SK-N-SH (cell line): ENCODE results near the gene CASZ1. TPM values are rescaled to one million over a fixed set of nuclear protein-coding genes. Genes with fewer than 3 reads are reported as not detected.

Experiments
- CTCF ChIA-PET: fragments of 300-600, 350-600 bp; formaldehyde crosslinking; extraction: SDS; loops from one replicate; lab custom pipeline; 2021; lab: Yijun Ruan, JAX
- POLR2A ChIA-PET: fragments of 350-600 bp; sonication (Branson Sonifier 250); formaldehyde crosslinking; extraction: SDS; loops from one replicate; lab custom pipeline; 2020; ENCODE audit warnings: antibody characterized with exemption, inconsistent platforms; lab: Yijun Ruan, JAX
- DNase-seq: peaks from one replicate; pipeline ENCODE4 v3.0.0; 2012
- H2AFZ ChIP-seq: fragments of 200-600 bp; sonication (generic); 2 replicates; pipeline ENCODE4 v1.8.1; 2016; ENCODE audit warnings: antibody characterized with exemption, mild to moderate bottlenecking, low read depth
- H3F3A ChIP-seq: fragments of 200-600 bp; sonication (generic); replicated peaks from 2 replicates; pipeline ENCODE3; 2016; ENCODE audit warnings: antibody characterized with exemption, mild to moderate bottlenecking; ENCODE audit not compliant: insufficient read depth
- H3K27ac ChIP-seq, 2 experiments: fragments of 200-500 bp in 1 of 2; fragments of 200-600 bp in 1 of 2; sonication (Bioruptor generic) in 1 of 2; sonication (generic), shearing (Covaris generic) in 1 of 2; 2 replicates each; pipeline versions ENCODE4 v1.5.1 to v1.6.1; 2014 to 2016; ENCODE audit warnings: low read depth in 2 of 2, inconsistent platforms in 1 of 2, low read length in 1 of 2, mild to moderate bottlenecking in 1 of 2, mixed read lengths in 1 of 2
- H3K27me3 ChIP-seq: fragments of 200-600 bp; sonication (generic), shearing (Covaris generic); 2 replicates; pipeline ENCODE4 v1.6.1; 2016; ENCODE audit warnings: mixed run types; ENCODE audit not compliant: insufficient read depth
- H3K36me3 ChIP-seq, 2 experiments: fragments of 200-500 bp in 1 of 2; fragments of 200-600 bp in 1 of 2; sonication (Bioruptor generic) in 1 of 2; sonication (generic) in 1 of 2; replicated peaks in 1 of 2; 2 replicates each; pipeline versions ENCODE3 to v1.5.1; 2014 to 2016; ENCODE audit warnings: low read length in 1 of 2, mild to moderate bottlenecking in 1 of 2; ENCODE audit not compliant: insufficient read depth in 2 of 2, control insufficient read depth in 1 of 2
- H3K4me1 ChIP-seq, 2 experiments: fragments of 200-500 bp in 1 of 2; fragments of 200-600 bp in 1 of 2; sonication (Bioruptor generic) in 1 of 2; sonication (generic), shearing (Covaris generic) in 1 of 2; 2 replicates each; pipeline versions ENCODE4 v1.5.1 to v1.6.1; 2014 to 2016; ENCODE audit warnings: low read depth in 1 of 2, low read length in 1 of 2, mixed run types in 1 of 2; ENCODE audit not compliant: insufficient read depth in 2 of 2, control insufficient read depth in 1 of 2
- H3K4me2 ChIP-seq: fragments of 200-600 bp; sonication (generic), shearing (Covaris generic); 2 replicates; pipeline ENCODE4 v1.6.1; 2017; ENCODE audit warnings: mixed run types
- H3K4me3 ChIP-seq, 2 experiments: fragments of 200-500 bp in 1 of 2; fragments of 200-600 bp in 1 of 2; sonication (Bioruptor generic) in 1 of 2; sonication (generic), shearing (Covaris generic) in 1 of 2; 2 replicates each; pipeline versions ENCODE4 v1.5.1 to v1.8.1; 2014 to 2016; ENCODE audit warnings: low read depth in 2 of 2, inconsistent platforms in 1 of 2, low read length in 1 of 2, mild to moderate bottlenecking in 1 of 2, mixed read lengths in 1 of 2, moderate library complexity in 1 of 2
- H3K79me2 ChIP-seq: fragments of 200-600 bp; sonication (generic); 2 replicates; pipeline ENCODE4 v1.8.1; 2017; ENCODE audit warnings: mild to moderate bottlenecking; ENCODE audit not compliant: insufficient read depth
- H3K9ac ChIP-seq: fragments of 200-600 bp; sonication (generic); 2 replicates; pipeline ENCODE4 v1.6.1; 2017; ENCODE audit warnings: mixed run types
- H3K9me2 ChIP-seq: fragments of 200-600 bp; sonication (generic); 2 replicates; pipeline ENCODE4 v1.6.1; 2017; ENCODE audit warnings: mixed run types
- H3K9me3 ChIP-seq: fragments of 200-600 bp; sonication (generic); 2 replicates; pipeline ENCODE4 v1.6.1; 2017; ENCODE audit warnings: mixed run types, mild to moderate bottlenecking, moderate library complexity
- H4K20me1 ChIP-seq: fragments of 200-600 bp; sonication (generic); 2 replicates; pipeline ENCODE4 v1.6.1; 2017; ENCODE audit warnings: mild to moderate bottlenecking, mixed run types; ENCODE audit not compliant: insufficient read depth
- CHD2 ChIP-seq: fragments of 150-350 bp; IDR thresholded peaks from 2 replicates; pipeline ENCODE4 v1.6.1; 2018; ENCODE audit warnings: low read length; ENCODE audit not compliant: partially characterized antibody
- EP300 ChIP-seq, 2 experiments: IDR thresholded peaks; 2 replicates each; pipeline versions ENCODE4 v1.4.0 to v1.6.1; 2012; ENCODE audit warnings: borderline replicate concordance in 1 of 2, low read depth in 1 of 2, low read length in 1 of 2
- FOSL2 ChIP-seq: IDR thresholded peaks from 2 replicates; pipeline ENCODE4 v1.4.0; 2012; ENCODE audit warnings: low read depth, mild to moderate bottlenecking, moderate library complexity, borderline replicate concordance
- IRF3 ChIP-seq: fragments of 150-350 bp; IDR thresholded peaks from 2 replicates; pipeline ENCODE4 v1.6.1; 2016; ENCODE audit warnings: mild to moderate bottlenecking, low read depth, low read length
- MXI1 ChIP-seq: IDR thresholded peaks from 2 replicates; pipeline ENCODE4 v1.6.1; 2012; ENCODE audit warnings: mild to moderate bottlenecking, low read depth, low read length, improper control_type of control experiment
- NRF1 ChIP-seq: IDR thresholded peaks from 2 replicates; pipeline ENCODE4 v1.6.1; 2012; ENCODE audit warnings: low read depth, mild to moderate bottlenecking, low read length
- POLR2AphosphoS5 ChIP-seq: IDR thresholded peaks from 2 replicates; pipeline ENCODE4 v1.6.1; 2012; ENCODE audit warnings: low read depth, low read length
- RCOR1 ChIP-seq: fragments of 150-350 bp; IDR thresholded peaks from 2 replicates; pipeline ENCODE4 v1.6.1; 2017; ENCODE audit warnings: antibody characterized with exemption, low read length
- RXRA ChIP-seq: IDR thresholded peaks from 2 replicates; pipeline ENCODE4 v1.4.0; 2012; ENCODE audit warnings: low read depth, mild to moderate bottlenecking, borderline replicate concordance
- SIN3A ChIP-seq: IDR thresholded peaks from 2 replicates; pipeline ENCODE4 v1.6.1; 2012; ENCODE audit warnings: low read depth, mild to moderate bottlenecking, low read length, moderate library complexity, borderline replicate concordance
- YY1 ChIP-seq: IDR thresholded peaks from 2 replicates; pipeline ENCODE4 v1.4.0; 2012; ENCODE audit warnings: low read depth, mild to moderate bottlenecking
- WGBS: methylation state at CpG from one replicate; pipeline ENCODE4 v1.1.6; 2017; ENCODE audit warnings: low lambda C conversion rate; 5-methylcytosine and 5-hydroxymethylcytosine counted together
- polyA plus RNA-seq, 3 experiments: library from polyadenylated mRNA; depleted of rRNA; stranded (reverse); fragments of >200 nt; gene quantifications; 2 replicates each; pipeline ENCODE4 v1.2.3, GENCODE V29; 2012
- TF ChIP-seq, protein P1 (sequence below): IDR thresholded peaks from 2 replicates; pipeline ENCODE4 v1.6.1; 2012; ENCODE audit warnings: mild to moderate bottlenecking, low read depth, low read length, moderate library complexity
- TF ChIP-seq, protein P2 (sequence below): IDR thresholded peaks from 2 replicates; pipeline ENCODE4 v1.4.0; 2012; ENCODE audit warnings: low read depth, borderline replicate concordance

The CASZ1 gene
- polyA plus RNA-seq, 1 of the 3 experiments (the other 2 are of a cell fraction): 0.51 TPM

GRCh38 chr1:10737651-10738050 lies 58.8 kb downstream of the CASZ1 start (continued):
- TF ChIP-seq, protein P1, sequence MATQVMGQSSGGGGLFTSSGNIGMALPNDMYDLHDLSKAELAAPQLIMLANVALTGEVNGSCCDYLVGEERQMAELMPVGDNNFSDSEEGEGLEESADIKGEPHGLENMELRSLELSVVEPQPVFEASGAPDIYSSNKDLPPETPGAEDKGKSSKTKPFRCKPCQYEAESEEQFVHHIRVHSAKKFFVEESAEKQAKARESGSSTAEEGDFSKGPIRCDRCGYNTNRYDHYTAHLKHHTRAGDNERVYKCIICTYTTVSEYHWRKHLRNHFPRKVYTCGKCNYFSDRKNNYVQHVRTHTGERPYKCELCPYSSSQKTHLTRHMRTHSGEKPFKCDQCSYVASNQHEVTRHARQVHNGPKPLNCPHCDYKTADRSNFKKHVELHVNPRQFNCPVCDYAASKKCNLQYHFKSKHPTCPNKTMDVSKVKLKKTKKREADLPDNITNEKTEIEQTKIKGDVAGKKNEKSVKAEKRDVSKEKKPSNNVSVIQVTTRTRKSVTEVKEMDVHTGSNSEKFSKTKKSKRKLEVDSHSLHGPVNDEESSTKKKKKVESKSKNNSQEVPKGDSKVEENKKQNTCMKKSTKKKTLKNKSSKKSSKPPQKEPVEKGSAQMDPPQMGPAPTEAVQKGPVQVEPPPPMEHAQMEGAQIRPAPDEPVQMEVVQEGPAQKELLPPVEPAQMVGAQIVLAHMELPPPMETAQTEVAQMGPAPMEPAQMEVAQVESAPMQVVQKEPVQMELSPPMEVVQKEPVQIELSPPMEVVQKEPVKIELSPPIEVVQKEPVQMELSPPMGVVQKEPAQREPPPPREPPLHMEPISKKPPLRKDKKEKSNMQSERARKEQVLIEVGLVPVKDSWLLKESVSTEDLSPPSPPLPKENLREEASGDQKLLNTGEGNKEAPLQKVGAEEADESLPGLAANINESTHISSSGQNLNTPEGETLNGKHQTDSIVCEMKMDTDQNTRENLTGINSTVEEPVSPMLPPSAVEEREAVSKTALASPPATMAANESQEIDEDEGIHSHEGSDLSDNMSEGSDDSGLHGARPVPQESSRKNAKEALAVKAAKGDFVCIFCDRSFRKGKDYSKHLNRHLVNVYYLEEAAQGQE: no peak
- TF ChIP-seq SIN3A: no peak
- no peak for TF ChIP-seq RXRA

DNA sequence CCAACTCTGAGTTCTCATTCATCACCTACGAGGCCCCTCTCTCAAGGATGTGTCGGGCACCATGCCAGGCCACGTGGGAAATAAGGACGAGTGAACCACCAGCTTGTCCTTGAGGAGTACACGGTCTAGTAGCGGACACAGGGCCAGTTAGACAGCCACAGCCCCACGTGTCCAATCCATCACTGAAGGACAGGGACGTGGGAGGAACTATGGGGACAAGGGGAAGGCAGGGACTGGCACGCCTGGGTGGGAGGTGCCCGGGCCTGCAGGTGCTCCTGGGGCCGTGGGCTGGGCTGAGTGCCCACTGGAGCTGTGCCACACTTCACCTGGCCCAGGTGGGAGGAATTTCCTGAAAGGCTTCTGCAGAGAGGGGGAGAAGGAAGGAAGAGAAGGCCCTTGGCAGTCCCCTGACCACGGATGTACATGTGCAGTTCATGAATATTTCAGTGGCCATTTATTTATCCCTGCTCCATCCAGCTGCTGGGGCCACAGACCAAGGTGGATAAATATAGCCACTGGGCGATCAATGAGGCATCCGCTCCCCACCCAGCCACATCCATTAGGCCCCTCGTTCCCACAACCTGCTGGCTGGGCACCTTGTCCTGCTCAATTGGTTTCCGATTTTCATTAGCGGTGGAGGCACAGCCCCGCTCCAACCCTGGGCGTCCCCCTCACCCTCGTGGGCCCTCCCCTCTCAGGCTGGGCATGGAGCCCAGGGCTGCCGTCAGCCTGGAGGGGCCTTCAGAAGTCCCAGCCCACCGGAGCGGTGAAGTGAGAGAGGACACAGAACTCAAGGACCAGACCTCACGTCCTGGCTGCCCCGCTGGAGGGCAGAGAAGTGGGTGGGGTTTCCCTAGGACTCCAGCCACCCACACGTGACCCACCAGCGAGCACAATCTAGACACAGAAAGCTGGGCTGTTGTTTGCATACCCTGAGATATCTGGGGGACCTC lies 59.5 kb downstream of the CASZ1 start:
- ChIA-PET POLR2A (no interaction called here), CTCF (interaction anchor here (0.9 to 1.7 kb wide), 4 partner anchors 12 to 229 kb away, joined by 3 to 4 read pairs (median 4); no protein-coding TSS in a partner anchor)
- WGBS: 75% methylated on average over 24 of the region's 27 CpGs

DNA sequence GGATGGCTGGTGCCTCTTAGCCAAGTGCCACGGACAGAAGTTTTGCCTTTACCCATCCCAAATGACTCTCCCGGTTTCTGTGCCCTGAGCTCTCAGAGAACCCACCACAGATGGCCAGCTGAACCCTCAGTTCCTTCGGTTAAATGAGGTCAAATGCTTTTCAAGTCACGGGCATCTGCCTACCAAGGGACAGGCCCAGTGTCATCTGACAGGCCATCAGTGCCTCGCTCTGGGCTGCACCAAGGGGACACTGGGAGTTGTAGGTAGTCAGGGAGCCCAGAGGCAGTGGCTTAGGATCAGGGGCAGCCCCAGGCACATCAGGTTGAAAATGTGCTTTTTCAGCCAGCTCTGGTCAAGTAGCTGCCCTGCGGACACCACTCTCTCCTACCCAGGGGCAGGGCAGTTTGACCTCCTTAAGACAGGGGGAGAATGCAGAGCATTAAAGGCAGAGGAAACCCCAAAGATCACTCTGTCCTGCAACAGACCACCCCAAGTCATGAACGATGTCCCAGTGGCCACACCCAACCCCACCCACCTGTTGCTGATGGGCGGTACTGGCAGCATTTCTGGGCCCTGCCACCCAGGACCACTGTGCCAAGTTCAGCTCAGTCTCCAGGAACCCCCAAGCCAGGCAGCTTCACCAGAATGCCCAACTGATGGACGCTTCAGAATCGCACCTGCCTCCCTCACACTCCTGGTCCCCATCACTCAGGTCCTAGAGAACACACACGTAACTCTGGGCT lies 60.7 kb downstream of the CASZ1 start:
- no peaks in the 10 kb centered on the region for H4K20me1 ChIP-seq
- peaks cover 0 to 12% of the 10 kb centered on the region in 2 experiments; a peak in 2 of 4 replicates for H3K4me1 ChIP-seq
- no peak overlapping the region for H3K4me3 ChIP-seq
- no peaks in the 10 kb centered on the region for H3F3A ChIP-seq
- ChIA-PET CTCF (interaction anchor here (0.9 to 1.7 kb wide), 6 partner anchors 11 to 228 kb away, joined by 3 to 4 read pairs (median 3); no protein-coding TSS in a partner anchor), POLR2A (interaction anchor here (0.6 to 1.1 kb wide), 2 partner anchors 15 to 909 kb away, joined by 3 read pairs; no protein-coding TSS in a partner anchor)
- H3K36me3 ChIP-seq: no peaks in the 10 kb centered on the region
- H3K4me2 ChIP-seq: no peak overlapping the region
- H3K9me2 ChIP-seq: no peaks in the 10 kb centered on the region
- DNase-seq: peak; percentile 61
- no peak overlapping the region for H3K9ac ChIP-seq
- H3K27me3 ChIP-seq: no peaks in the 10 kb centered on the region
- no peaks in the 10 kb centered on the region for H3K79me2 ChIP-seq
- H3K27ac ChIP-seq: no peak overlapping the region
- 53% methylated on average over 8 of the region's 11 CpGs for WGBS
- no peak overlapping the region for H2AFZ ChIP-seq
- no peaks in the 10 kb centered on the region for H3K9me3 ChIP-seq
- TF ChIP-seq CHD2: no peak
- TF ChIP-seq MXI1: no peak
- TF ChIP-seq, protein P2, sequence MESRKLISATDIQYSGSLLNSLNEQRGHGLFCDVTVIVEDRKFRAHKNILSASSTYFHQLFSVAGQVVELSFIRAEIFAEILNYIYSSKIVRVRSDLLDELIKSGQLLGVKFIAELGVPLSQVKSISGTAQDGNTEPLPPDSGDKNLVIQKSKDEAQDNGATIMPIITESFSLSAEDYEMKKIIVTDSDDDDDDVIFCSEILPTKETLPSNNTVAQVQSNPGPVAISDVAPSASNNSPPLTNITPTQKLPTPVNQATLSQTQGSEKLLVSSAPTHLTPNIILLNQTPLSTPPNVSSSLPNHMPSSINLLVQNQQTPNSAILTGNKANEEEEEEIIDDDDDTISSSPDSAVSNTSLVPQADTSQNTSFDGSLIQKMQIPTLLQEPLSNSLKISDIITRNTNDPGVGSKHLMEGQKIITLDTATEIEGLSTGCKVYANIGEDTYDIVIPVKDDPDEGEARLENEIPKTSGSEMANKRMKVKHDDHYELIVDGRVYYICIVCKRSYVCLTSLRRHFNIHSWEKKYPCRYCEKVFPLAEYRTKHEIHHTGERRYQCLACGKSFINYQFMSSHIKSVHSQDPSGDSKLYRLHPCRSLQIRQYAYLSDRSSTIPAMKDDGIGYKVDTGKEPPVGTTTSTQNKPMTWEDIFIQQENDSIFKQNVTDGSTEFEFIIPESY: no peak
- TF ChIP-seq EP300 (IDR thresholded peaks at IDR 0.05; ENCODE audit: borderline replicate concordance in 1 of 2, low read depth in 1 of 2, low read length in 1 of 2): no peak
- no peak for TF ChIP-seq FOSL2
- TF ChIP-seq RCOR1: no peak
- TF ChIP-seq POLR2AphosphoS5: no peak
- TF ChIP-seq IRF3: no peak
- no peak for TF ChIP-seq YY1

More for the DNA sequence above, 59.5 kb downstream of the CASZ1 start:
- no peak overlapping the region for H3K27ac ChIP-seq
- H3K4me1 ChIP-seq: peaks cover 0 to 12% of the 10 kb centered on the region in 2 experiments; a peak in 2 of 4 replicates
- no peaks in the 10 kb centered on the region for H3K36me3 ChIP-seq
- no peak for TF ChIP-seq NRF1
- DNase-seq: no peak
- no peaks in the 10 kb centered on the region for H3F3A ChIP-seq
- no peak overlapping the region for H3K4me2 ChIP-seq
- no peak overlapping the region for H3K9ac ChIP-seq
- no peaks in the 10 kb centered on the region for H3K9me3 ChIP-seq
- no peaks in the 10 kb centered on the region for H3K27me3 ChIP-seq
- H3K4me3 ChIP-seq: no peak overlapping the region
- no peaks in the 10 kb centered on the region for H3K79me2 ChIP-seq
- no peak overlapping the region for H2AFZ ChIP-seq
- no peaks in the 10 kb centered on the region for H3K9me2 ChIP-seq
- H4K20me1 ChIP-seq: no peaks in the 10 kb centered on the region
